ENCODE measurements around the gene GFRA1. TPM values are rescaled to one million over a fixed set of nuclear protein-coding genes. Genes with fewer than 3 reads are reported as not detected.

The GFRA1 gene
- total RNA-seq, 1 donor from 2014 or later = 36.4 TPM

GRCh38 chr10:116024271-116024878, 248.6 kb downstream of the GFRA1 start:
- DNase-seq = no peak

- DNase-seq = no peak
Measured at GRCh38 chr10:116017405-116017804, 255.6 kb downstream of the GFRA1 start.

- DNase-seq = no peak
Measured at GRCh38 chr10:116015583-116016333, 257.2 kb downstream of the GFRA1 start.

GRCh38 chr10:116014871-116015582, 258.0 kb downstream of the GFRA1 start:
- DNase-seq = no peak

- no peak for DNase-seq
Measured at GRCh38 chr10:116014326-116014725, 258.7 kb downstream of the GFRA1 start.

GRCh38 chr10:116011929-116012328, 261.1 kb downstream of the GFRA1 start:
- DNase-seq = no peak

GRCh38 chr10:116007256-116007891, 265.6 kb downstream of the GFRA1 start:
- no peak for DNase-seq

Other genes starting within 250 kb of the GFRA1 start
- not detected in 2 replicates for gene CCDC172, start 51.2 kb upstream of the GFRA1 start, total RNA-seq
- gene PNLIPRP3, start 154.6 kb upstream of the GFRA1 start, total RNA-seq = under 0.01 TPM in 1 of 2 replicates, not detected in the other

Data from dermis blood vessel endothelial cell (primary cell).